OCI-LY3 (cell line): ENCODE measurements around the gene FADS3.

ENCODE experiments used
- H2AFZ ChIP-seq: fragments of 200-600, 300-600 bp; shearing (Covaris generic); 2 replicates; pipeline ENCODE4 v1.6.0; 2014; ENCODE audit warnings: antibody characterized with exemption, low read depth, low read length
- H3K27ac ChIP-seq: fragments of 200-600, 300-600 bp; sonication (generic); 2 replicates; pipeline ENCODE4 v1.5.1; 2014; ENCODE audit warnings: mild to moderate bottlenecking, low read length, moderate library complexity, mixed read lengths
- H3K27me3 ChIP-seq: fragments of 200-600, 300-600 bp; sonication (generic); 2 replicates; pipeline ENCODE4 v1.6.1; 2014; ENCODE audit warnings: low read depth, low read length, mixed read lengths
- H3K36me3 ChIP-seq: fragments of 200-600, 300-600 bp; sonication (generic); replicated peaks from 2 replicates; pipeline ENCODE3; 2014; ENCODE audit warnings: low read depth, low read length, mixed read lengths
- H3K4me1 ChIP-seq: fragments of 300-600, 200-600 bp; sonication (generic); 2 replicates; pipeline ENCODE4 v1.6.1; 2014; ENCODE audit warnings: low read length, mixed read lengths
- H3K4me2 ChIP-seq: fragments of 200-600, 300-600 bp; sonication (generic); 2 replicates; pipeline ENCODE4 v1.6.1; 2014; ENCODE audit warnings: low read length, mixed read lengths
- H3K4me3 ChIP-seq: fragments of 300-600, 200-600 bp; sonication (generic); 2 replicates; pipeline ENCODE4 v1.5.1; 2014; ENCODE audit warnings: antibody characterized with exemption, mild to moderate bottlenecking, low read length, moderate library complexity
- H3K79me2 ChIP-seq: fragments of 300-600, 200-600 bp; shearing (Covaris generic); 2 replicates; pipeline ENCODE4 v1.6.1; 2014; ENCODE audit warnings: mild to moderate bottlenecking, low read length, mixed read lengths
- H3K9ac ChIP-seq: fragments of 300-600, 200-600 bp; shearing (Covaris generic); 2 replicates; pipeline ENCODE4 v1.6.0; 2014; ENCODE audit warnings: mild to moderate bottlenecking, low read length, moderate library complexity
- H3K9me3 ChIP-seq: fragments of 200-600, 300-600 bp; shearing (Covaris generic); 2 replicates; pipeline ENCODE4 v1.6.1; 2014; ENCODE audit warnings: low read length, mixed read lengths; ENCODE audit not compliant: insufficient read depth
- H4K20me1 ChIP-seq: fragments of 200-600, 300-600 bp; sonication (generic); 2 replicates; pipeline ENCODE4 v1.6.1; 2016; ENCODE audit warnings: low read length, mixed read lengths; ENCODE audit not compliant: insufficient read depth
- EZH2phosphoT487 ChIP-seq: fragments of 200-600 bp; shearing (Covaris generic); IDR thresholded peaks from 2 replicates; pipeline ENCODE4 v1.6.1; 2018; ENCODE audit warnings: antibody characterized with exemption, mixed run types, low read depth
- TF ChIP-seq, protein P1 (sequence below): fragments of 200-600, 300-600 bp; sonication (generic); IDR thresholded peaks from 2 replicates; pipeline ENCODE4 v1.5.1; 2014; ENCODE audit warnings: antibody characterized with exemption, low read length, low read depth

The FADS3 gene

DNA sequence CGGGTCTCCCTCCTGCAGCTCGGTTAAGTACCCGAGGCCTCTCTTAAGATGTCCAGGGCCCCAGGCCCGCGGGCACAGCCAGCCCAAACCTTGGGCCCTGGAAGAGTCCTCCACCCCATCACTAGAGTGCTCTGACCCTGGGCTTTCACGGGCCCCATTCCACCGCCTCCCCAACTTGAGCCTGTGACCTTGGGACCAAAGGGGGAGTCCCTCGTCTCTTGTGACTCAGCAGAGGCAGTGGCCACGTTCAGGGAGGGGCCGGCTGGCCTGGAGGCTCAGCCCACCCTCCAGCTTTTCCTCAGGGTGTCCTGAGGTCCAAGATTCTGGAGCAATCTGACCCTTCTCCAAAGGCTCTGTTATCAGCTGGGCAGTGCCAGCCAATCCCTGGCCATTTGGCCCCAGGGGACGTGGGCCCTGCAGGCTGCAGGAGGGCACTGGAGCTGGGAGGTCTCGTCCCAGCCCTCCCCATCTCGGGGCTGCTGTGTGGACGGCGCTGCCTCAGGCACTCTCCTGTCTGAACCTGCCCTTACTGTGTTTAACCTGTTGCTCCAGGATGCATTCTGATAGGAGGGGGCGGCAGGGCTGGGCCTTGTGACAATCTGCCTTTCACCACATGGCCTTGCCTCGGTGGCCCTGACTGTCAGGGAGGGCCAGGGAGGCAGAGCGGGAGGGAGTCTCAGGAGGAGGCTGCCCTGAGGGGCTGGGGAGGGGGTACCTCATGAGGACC is 25.0 kb downstream of the FADS3 start:
- H4K20me1 ChIP-seq: peaks cover 10% of the 10 kb centered on the region; the same call in 1 of the 2 replicates
- no peaks in the 10 kb centered on the region for H3K27me3 ChIP-seq
- H3K9ac ChIP-seq: no peak overlapping the region
- H3K4me1 ChIP-seq: peaks cover 7% of the 10 kb centered on the region
- no peak for TF ChIP-seq EZH2phosphoT487
- TF ChIP-seq, protein P1, sequence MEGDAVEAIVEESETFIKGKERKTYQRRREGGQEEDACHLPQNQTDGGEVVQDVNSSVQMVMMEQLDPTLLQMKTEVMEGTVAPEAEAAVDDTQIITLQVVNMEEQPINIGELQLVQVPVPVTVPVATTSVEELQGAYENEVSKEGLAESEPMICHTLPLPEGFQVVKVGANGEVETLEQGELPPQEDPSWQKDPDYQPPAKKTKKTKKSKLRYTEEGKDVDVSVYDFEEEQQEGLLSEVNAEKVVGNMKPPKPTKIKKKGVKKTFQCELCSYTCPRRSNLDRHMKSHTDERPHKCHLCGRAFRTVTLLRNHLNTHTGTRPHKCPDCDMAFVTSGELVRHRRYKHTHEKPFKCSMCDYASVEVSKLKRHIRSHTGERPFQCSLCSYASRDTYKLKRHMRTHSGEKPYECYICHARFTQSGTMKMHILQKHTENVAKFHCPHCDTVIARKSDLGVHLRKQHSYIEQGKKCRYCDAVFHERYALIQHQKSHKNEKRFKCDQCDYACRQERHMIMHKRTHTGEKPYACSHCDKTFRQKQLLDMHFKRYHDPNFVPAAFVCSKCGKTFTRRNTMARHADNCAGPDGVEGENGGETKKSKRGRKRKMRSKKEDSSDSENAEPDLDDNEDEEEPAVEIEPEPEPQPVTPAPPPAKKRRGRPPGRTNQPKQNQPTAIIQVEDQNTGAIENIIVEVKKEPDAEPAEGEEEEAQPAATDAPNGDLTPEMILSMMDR: no peak
- no peak overlapping the region for H3K27ac ChIP-seq
- H3K4me3 ChIP-seq: no peak overlapping the region
- H2AFZ ChIP-seq: no peak overlapping the region
- peaks cover 44% of the 10 kb centered on the region for H3K36me3 ChIP-seq
- no peak overlapping the region for H3K4me2 ChIP-seq
- no peaks in the 10 kb centered on the region for H3K9me3 ChIP-seq
- H3K79me2 ChIP-seq: no peaks in the 10 kb centered on the region

DNA sequence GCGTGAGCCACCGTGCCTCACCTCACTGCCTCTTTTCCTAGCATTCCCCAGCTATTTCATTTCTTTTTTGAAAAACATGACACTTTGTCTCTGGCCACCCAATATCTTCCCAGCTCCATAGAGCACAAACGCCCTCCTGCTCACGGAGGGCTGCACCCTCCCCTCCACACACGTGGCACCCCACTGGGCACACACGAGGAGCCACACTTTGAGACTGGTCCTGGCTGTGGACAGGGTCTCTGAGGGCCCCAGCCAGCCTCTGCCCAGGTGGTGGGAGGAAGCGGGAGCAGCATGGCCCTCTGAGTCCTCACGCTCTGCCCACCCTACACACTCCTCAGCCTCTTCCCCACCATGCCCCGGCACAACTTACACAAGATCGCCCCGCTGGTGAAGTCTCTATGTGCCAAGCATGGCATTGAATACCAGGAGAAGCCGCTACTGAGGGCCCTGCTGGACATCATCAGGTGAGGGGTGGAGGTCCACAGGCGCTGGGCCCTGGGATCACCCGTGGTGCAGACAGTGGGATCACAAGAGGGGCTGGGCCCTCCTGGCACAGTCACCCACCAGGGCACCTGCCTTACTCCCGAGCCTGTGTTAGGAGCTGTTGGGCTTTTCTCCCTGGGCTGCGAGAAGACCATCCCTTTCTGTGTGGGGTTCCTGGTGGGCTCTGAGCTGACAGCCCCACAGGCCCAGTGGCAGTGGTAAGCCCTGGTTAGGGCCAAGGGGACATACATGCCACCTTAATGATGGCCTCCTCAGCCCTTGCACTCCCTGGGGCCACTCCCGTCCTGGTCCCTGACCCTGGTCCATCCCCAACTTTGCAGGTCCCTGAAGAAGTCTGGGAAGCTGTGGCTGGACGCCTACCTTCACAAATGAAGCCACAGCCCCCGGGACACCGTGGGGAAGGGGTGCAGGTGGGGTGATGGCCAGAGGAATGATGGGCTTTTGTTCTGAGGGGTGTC is 26.2 kb downstream of the FADS3 start:
- no peaks in the 10 kb centered on the region for H3K79me2 ChIP-seq
- TF ChIP-seq, protein P1: no peak
- no peaks in the 10 kb centered on the region for H3K27me3 ChIP-seq
- peaks cover 53% of the 10 kb centered on the region for H3K36me3 ChIP-seq
- H3K9me3 ChIP-seq: no peaks in the 10 kb centered on the region
- no peak overlapping the region for H3K4me3 ChIP-seq
- no peak overlapping the region for H2AFZ ChIP-seq
- H3K27ac ChIP-seq: no peak overlapping the region
- no peak overlapping the region for H3K4me2 ChIP-seq
- no peaks in the 10 kb centered on the region for H3K4me1 ChIP-seq
- peaks cover 10% of the 10 kb centered on the region; the same call in 1 of the 2 replicates for H4K20me1 ChIP-seq
- H3K9ac ChIP-seq: no peak overlapping the region

GRCh38 chr11:61863548-61864081 is 27.7 kb downstream of the FADS3 start:
- H3K4me2 ChIP-seq: no peak overlapping the region
- no peaks in the 10 kb centered on the region for H3K27me3 ChIP-seq
- no peak for TF ChIP-seq EZH2phosphoT487
- TF ChIP-seq, protein P1: no peak
- no peak overlapping the region for H3K4me3 ChIP-seq
- no peak overlapping the region for H2AFZ ChIP-seq
- H3K9me3 ChIP-seq: no peaks in the 10 kb centered on the region
- H3K9ac ChIP-seq: no peak overlapping the region
- no peak overlapping the region for H3K27ac ChIP-seq
- H3K4me1 ChIP-seq: no peaks in the 10 kb centered on the region
- H3K79me2 ChIP-seq: no peaks in the 10 kb centered on the region
- peaks cover 10% of the 10 kb centered on the region; the same call in 1 of the 2 replicates for H4K20me1 ChIP-seq
- H3K36me3 ChIP-seq: peaks cover 62% of the 10 kb centered on the region
